GM19395 (cell line): ENCODE data around the gene FHAD1.
"Not testable (repeated sequence)": the region's sequence is repeated elsewhere in the genome, so short reads cannot be mapped to it uniquely, and the experiment has no call there.

Experiments used
- ATAC-seq: cut with Tn5 transposase; IDR thresholded peaks from one replicate; pipeline ENCODE4 v1.9.1; 2021; ENCODE audit warnings: mild to moderate bottlenecking, moderate library complexity; ENCODE audit not compliant: unreplicated experiment

The FHAD1 gene

DNA sequence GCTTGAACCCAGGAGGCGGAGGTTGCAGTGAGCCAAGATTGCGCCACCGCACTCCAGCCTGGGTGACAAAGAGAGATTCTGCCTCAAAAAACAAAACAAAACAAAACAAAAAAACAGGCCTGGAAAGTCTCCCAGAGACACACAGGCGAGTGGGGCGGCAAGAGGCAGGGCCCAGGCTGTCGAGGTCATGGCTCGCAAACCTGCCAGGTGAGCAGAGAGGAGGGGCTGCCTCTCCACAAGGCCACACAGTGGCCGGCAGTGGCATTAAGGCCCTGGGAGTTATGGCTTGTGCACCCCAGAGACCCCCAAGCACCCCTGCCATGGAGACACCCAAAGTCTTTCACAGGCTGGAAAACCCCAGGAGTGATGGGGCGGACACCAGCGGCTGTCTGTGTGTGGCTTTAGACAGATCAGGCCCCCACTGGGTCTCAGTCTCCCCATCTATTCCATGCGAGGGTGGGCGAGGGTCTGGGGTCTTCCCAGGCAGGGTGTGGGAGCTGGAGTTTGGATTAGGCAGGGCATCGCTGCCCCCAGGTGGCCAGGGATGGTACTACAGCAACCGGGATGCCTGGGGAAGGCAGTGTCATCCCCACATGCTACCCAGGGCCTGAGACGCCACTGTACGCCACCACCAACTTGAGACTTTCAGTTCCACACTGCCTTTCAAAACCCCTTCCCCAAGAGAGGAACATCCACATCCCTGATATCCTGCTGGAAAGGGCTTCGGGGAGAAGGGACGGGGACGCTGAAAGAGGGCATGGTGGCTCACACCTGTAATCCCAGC, 184.0 kb downstream of the FHAD1 start:
- no peak for ATAC-seq

DNA sequence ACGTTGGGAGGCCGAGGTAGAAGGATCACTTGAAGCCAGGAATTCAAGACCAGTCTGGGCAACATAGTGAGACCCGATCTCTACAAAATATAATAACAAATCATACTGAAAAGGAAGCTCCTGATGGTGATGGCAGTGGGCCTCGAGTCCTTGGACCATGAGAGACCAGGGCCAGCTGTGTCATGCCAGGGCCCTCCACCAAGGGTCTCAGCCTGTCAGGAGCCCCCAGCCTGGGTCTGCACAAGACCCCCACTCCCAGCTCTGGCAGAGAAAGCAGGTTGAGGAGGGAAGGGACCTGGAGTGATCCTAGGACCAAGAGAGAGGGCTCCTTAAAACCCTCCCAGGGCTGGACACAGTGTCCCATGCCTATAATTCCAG, 184.5 kb downstream of the FHAD1 start:
- ATAC-seq = no peak

DNA sequence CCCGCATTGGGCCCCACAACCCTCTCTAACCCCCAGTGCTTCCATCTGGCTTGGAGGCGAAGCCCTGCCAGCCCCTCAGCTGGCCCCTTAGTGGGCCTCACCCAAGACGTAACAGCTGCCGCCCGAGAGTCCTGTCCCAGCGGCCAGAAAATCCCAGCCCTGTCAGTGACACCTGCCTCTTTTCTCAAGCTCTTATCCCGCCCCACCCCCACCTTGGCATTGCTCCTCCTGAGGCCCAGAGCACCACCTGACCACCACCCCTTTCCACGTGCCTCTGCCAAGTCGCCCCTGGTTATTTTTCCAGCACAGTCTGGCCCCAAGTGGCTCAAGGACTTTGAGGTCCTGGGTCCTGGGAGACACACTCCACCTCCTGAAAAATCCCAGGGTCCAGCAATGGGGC, 185.3 kb downstream of the FHAD1 start:
- no peak for ATAC-seq

DNA sequence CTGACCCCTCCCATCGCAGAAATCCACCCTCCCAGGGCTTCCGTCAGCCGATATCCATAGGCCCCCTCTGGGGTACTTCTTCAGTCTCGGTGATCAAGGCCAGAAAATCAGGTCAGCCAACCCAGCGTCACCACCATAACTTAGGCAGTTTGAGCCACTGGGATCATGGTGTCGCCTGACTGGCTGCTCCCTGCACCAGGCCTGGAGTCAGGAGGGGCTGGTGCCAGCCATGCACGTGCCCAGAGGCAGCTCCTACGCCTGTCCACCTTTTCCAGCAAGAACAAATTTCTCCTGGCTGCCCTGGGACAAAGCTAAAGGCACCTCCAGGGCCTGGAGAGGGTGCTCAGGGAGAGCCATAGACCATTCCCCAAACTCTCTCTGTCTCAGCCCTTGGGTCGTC, 186.4 kb downstream of the FHAD1 start:
- ATAC-seq = no peak

DNA sequence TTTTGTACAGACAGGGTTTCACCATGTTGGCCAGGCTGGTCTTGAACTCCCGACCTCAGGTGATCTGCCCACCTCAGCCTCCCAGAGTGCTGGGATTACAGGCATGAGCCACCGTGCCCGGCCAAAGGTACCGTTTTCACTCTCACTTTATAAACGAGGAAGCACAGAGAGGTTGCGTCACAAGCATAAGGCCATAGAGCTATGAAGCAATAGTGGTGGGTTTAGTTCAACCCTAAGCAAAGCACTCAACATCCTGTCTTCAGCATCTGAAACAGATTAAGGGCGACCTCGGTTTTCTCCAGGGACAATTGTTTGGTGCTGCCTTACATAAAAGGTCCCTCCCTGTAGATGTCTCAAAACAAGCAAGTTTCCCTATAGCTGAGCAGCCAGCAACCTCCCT, 187.7 kb downstream of the FHAD1 start:
- not testable (repeated sequence) for ATAC-seq

DNA sequence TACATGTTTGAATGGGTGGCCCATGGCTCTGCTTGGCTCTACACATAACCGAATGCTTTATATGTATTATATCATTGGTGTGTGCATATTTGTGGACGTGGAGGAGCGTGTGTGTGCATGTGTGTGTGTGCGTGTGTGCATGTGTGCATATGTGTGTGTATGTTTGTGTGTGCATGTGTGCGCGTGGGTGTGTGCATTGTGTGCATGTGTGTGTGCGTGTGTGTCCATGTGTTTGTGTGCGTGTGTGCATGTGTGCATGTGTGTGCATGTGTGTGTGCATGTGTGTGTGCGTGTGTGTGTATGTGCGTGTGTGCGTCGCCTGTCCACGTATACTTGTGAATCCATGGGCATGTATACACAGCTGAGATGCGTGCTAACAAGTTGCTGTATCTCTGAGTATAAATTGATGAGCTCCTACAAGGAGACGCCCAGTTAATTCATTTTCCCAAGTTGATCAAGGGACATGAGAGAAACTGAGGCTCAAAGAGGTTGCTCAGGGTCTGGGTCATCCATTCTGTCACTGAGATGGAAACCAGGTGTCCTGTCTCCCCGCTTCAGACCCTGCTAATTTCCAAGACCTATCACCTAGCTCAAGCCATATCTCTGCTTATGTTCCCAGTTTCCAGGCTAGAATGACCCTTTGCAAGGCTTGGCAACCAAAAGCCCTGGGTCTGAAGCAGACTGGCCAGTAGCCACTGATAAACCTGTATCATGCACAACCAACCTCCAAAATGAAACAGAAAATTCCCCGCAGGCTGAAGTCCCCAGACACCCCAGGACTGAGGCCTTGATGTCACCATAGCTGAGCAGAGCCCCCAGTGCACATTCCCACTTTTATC, 188.4 kb downstream of the FHAD1 start:
- ATAC-seq = no peak

GRCh38 chr1:15436881-15437442, 189.9 kb downstream of the FHAD1 start:
- ATAC-seq = no peak

- no peak for ATAC-seq
Observed at GRCh38 chr1:15439325-15439724, 192.3 kb downstream of the FHAD1 start.

DNA sequence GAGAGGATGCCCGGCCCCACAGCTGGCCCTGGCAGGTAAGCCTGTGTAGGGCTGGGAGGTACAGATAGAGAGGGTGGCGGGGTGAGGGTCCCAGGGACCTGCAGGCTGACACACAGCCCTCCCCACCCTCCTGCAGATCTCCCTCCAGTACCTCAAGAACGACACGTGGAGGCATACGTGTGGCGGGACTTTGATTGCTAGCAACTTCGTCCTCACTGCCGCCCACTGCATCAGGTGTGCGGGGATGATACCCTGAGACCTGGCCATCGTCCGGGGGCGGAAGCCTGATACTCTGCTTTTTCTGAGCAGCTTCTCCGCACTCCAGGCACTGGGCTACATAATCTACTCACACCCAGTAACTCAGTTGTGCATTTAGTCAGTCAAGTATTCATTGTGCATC, 193.3 kb downstream of the FHAD1 start:
- no peak for ATAC-seq

DNA sequence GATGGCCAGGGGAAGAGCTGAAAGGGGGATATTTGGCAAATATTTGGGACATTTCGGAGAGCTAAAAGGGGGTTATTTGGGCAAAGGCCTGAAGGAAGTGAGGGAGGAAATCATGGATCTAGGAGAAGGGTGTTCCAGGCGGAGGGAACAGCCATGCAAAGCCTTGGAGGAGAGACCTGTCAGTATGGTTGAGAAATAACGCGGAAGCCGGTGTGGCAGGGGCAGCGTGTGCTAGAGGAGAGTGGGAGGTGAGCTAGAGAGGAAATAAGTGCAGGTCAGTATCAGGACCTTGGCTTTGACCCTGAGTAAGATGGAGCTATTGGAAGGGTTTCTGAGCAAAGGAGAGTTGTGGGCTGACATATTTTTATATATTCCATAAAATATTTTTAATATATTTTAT, 194.2 kb downstream of the FHAD1 start:
- no peak for ATAC-seq

- no peak for ATAC-seq
Observed at GRCh38 chr1:15442119-15442518, 195.1 kb downstream of the FHAD1 start.

DNA sequence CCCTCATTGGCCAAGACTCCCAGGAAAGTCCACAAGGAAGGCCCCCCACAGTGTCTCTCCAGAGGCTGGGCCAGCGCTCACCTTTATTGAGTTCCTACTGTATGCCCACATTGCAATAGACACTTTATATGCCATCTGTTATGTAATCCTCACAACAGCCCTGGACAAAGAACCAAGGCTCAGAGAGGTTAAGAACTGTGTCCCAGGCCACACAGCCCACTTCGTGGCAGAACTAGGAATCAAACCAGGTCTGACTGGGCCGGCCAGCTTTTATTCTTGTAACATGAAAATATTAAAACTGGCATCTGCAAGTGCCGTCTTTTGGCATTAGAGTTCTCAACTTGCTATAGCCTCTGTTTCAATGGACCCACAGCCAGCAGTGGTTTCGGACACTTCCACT, 195.7 kb downstream of the FHAD1 start:
- no peak for ATAC-seq

- no peak for ATAC-seq
Observed at GRCh38 chr1:15443281-15443680, 196.3 kb downstream of the FHAD1 start.

GRCh38 chr1:15444468-15445389, 197.7 kb downstream of the FHAD1 start:
- ATAC-seq = no peak

DNA sequence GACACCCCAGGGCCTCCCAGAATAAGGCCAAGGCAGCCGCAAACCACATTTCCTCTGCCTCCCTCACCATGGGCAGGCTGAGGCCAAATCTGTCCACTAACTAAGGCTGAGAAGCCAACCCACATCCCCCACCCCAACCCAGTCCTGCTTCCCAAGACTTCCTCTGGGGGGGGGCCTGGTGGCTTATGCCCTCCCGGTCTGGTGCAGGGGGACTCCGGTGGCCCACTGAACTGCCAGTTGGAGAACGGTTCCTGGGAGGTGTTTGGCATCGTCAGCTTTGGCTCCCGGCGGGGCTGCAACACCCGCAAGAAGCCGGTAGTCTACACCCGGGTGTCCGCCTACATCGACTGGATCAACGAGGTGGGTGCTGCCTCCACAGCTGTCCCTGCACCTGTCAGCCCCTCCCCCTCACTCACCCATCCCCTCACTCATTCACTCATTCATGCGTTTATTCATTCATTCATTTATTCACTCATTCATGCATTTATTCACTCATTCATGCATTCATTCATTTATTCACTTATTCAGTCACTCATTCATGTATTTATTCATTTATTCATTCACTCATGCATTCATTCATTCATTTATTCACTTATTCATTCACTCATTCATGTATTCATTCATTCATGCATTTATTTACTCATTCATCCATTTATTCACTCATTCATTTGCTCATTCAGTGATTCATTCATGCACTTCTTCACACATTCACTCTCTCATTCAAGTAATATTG, 198.5 kb downstream of the FHAD1 start:
- ATAC-seq = no peak

GRCh38 chr1:15446212-15446611, 199.2 kb downstream of the FHAD1 start:
- ATAC-seq = no peak
